Measurements from ENCODE around the gene PRR5L.

GRCh38 chr11:36376009-36376887, 80.2 kb downstream of the PRR5L start:
- no peak for TF ChIP-seq CTCF (IDR thresholded peaks at IDR 0.05)
- no peak for TF ChIP-seq EZH2 (IDR thresholded peaks at IDR 0.05)
- TF ChIP-seq EZH2phosphoT487 (IDR thresholded peaks at IDR 0.05), result no peak

Data from neural progenitor cell (in vitro differentiated cells).